Measurements from ENCODE around the gene FHL2. TPM values are rescaled to one million over a fixed set of nuclear protein-coding genes. Genes with fewer than 3 reads are reported as not detected.

The FHL2 gene
- total RNA-seq, 2 experiments from 2014 or later: 0.41 to 0.42 TPM

DNA sequence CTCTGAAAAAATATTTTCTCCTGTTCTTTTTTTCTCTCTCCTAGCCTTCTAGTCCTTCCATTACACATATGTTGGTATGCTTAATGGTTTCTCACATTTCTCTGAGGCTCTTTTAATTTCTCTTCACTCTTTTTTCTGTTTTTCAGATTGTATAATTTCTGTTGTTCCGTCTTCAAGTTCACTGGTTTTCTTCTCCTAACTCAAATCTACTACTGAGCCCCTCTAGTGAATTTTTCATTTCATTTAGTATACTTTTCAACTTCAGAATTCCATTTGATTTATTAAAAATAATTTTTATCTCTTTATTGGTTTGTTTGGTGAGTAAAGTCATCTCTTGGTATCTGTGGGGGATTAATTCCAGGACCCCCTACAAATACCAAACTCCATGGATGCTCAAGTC lies 41.7 kb downstream of the FHL2 start:
- no peak for DNase-seq
- TF ChIP-seq, protein P1, sequence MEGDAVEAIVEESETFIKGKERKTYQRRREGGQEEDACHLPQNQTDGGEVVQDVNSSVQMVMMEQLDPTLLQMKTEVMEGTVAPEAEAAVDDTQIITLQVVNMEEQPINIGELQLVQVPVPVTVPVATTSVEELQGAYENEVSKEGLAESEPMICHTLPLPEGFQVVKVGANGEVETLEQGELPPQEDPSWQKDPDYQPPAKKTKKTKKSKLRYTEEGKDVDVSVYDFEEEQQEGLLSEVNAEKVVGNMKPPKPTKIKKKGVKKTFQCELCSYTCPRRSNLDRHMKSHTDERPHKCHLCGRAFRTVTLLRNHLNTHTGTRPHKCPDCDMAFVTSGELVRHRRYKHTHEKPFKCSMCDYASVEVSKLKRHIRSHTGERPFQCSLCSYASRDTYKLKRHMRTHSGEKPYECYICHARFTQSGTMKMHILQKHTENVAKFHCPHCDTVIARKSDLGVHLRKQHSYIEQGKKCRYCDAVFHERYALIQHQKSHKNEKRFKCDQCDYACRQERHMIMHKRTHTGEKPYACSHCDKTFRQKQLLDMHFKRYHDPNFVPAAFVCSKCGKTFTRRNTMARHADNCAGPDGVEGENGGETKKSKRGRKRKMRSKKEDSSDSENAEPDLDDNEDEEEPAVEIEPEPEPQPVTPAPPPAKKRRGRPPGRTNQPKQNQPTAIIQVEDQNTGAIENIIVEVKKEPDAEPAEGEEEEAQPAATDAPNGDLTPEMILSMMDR (IDR thresholded peaks at IDR 0.05): no peak
- intact Hi-C loops (cut with DNase I, micrococcal nuclease): no loop called here
- H3K27ac Mint-ChIP-seq: no peak overlapping the region
- no peaks in the 10 kb centered on the region for H3K27me3 Mint-ChIP-seq
- H3K4me1 Mint-ChIP-seq (ENCODE audit: low read depth): peaks cover 21% of the 10 kb centered on the region
- H3K36me3 Mint-ChIP-seq (ENCODE audit: low read depth): peaks cover 78% of the 10 kb centered on the region
- no peak overlapping the region for H3K27ac ChIP-seq (ENCODE audit: low read depth in 1 of 2, low read length in 2 of 2)
- peaks cover 50% of the 10 kb centered on the region for H3K36me3 ChIP-seq (ENCODE audit: insufficient read depth, low read length)
- H3K9me3 Mint-ChIP-seq: peaks cover 5% of the 10 kb centered on the region
- no peak overlapping the region for H3K4me3 ChIP-seq (ENCODE audit: low read length)
- ATAC-seq (ENCODE audit: poor library complexity): no peak
- ChIA-PET CTCF (no interaction called here), POLR2A (no interaction called here)
- peaks cover 5% of the 10 kb centered on the region for H3K4me1 ChIP-seq (ENCODE audit: insufficient read depth, low read length)
- no peaks in the 10 kb centered on the region for H3K27me3 ChIP-seq (ENCODE audit: control insufficient read depth in 1 of 2, insufficient read depth in 2 of 2, low read length in 2 of 2)
- H3K4me3 Mint-ChIP-seq: no peak overlapping the region
- H3K9me3 ChIP-seq (ENCODE audit: control insufficient read depth in 1 of 2, insufficient read depth in 1 of 2, low read length in 2 of 2): peaks cover 5 to 17% of the 10 kb centered on the region in 2 experiments

GRCh38 chr2:105344704-105345345 lies 54.0 kb downstream of the FHL2 start:
- peaks cover 20% of the 10 kb centered on the region for H3K4me1 Mint-ChIP-seq (ENCODE audit: low read depth)
- DNase-seq (peak in 3 of 14 experiments; percentile 43 to 61 (median 53)), ATAC-seq (ENCODE audit: poor library complexity) (peak; percentile 44)
- Histone ChIP-seq H3K9me3 (ENCODE audit: control insufficient read depth in 1 of 2, insufficient read depth in 1 of 2, low read length in 2 of 2) (no peaks in the 10 kb centered on the region), H3K4me3 (ENCODE audit: low read length) (no peak overlapping the region), H3K36me3 (ENCODE audit: insufficient read depth, low read length) (peaks cover 89% of the 10 kb centered on the region), H3K4me1 (ENCODE audit: insufficient read depth, low read length) (no peaks in the 10 kb centered on the region), H3K27me3 (ENCODE audit: control insufficient read depth in 1 of 2, insufficient read depth in 2 of 2, low read length in 2 of 2) (no peaks in the 10 kb centered on the region), H3K27ac (ENCODE audit: low read depth in 1 of 2, low read length in 2 of 2) (no peak overlapping the region)
- POLR2A ChIA-PET: no interaction called here
- H3K4me3 Mint-ChIP-seq: no peak overlapping the region
- intact Hi-C loops (cut with DNase I, micrococcal nuclease): loop anchor here in 1 of 2 experiments (1.0 kb wide), 1 partner anchor 176 kb away; no protein-coding TSS in a partner anchor
- H3K36me3 Mint-ChIP-seq (ENCODE audit: low read depth): peaks cover 94% of the 10 kb centered on the region
- no peak overlapping the region for H3K27ac Mint-ChIP-seq
- no peaks in the 10 kb centered on the region for H3K27me3 Mint-ChIP-seq
- TF ChIP-seq, protein P1 (IDR thresholded peaks at IDR 0.05): peak; percentile 42
- H3K9me3 Mint-ChIP-seq: no peaks in the 10 kb centered on the region
- CTCF ChIA-PET: interaction anchor here (1.1 kb wide), 1 partner anchor 176 kb away, joined by 4 read pairs; no protein-coding TSS in a partner anchor

DNA sequence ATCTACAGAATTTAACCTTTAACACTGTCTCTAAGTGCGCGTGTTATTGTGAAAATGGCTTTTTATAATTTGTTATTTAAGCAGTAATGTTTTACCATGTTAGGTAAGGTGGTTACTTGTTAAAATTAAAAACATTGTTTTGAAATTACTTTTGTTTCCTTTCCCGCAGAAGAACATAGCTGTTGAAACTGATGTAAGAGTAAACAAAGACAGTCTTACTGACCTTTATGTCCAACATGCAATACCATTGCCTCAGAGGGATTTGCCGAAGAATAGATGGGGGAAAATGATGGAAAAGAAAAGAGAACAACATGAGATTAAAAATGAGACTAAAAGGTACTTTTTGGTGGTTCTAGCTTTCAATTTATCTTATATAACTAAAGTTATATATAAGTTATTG lies 59.4 kb downstream of the FHL2 start:
- Histone ChIP-seq H3K27ac (ENCODE audit: low read depth in 1 of 2, low read length in 2 of 2) (no peak overlapping the region), H3K4me3 (ENCODE audit: low read length) (no peak overlapping the region), H3K27me3 (ENCODE audit: control insufficient read depth in 1 of 2, insufficient read depth in 2 of 2, low read length in 2 of 2) (no peaks in the 10 kb centered on the region), H3K4me1 (ENCODE audit: insufficient read depth, low read length) (peaks cover 19% of the 10 kb centered on the region), H3K9me3 (ENCODE audit: control insufficient read depth in 1 of 2, insufficient read depth in 1 of 2, low read length in 2 of 2) (no peaks in the 10 kb centered on the region), H3K36me3 (ENCODE audit: insufficient read depth, low read length) (peaks cover 50% of the 10 kb centered on the region)
- DNase-seq (no peak), ATAC-seq (ENCODE audit: poor library complexity) (no peak)
- ChIA-PET POLR2A (interaction anchor here (2.7 kb wide), 1 partner anchor 11 kb away, joined by 23 read pairs; the partner anchor contains the start of gene TGFBRAP1), CTCF (no interaction called here)
- peak overlapping the region; percentile 100 for H3K27ac Mint-ChIP-seq
- peak overlapping the region; percentile 99 for H3K4me3 Mint-ChIP-seq
- H3K36me3 Mint-ChIP-seq (ENCODE audit: low read depth): peaks cover 71% of the 10 kb centered on the region
- H3K4me1 Mint-ChIP-seq (ENCODE audit: low read depth): peaks cover 54% of the 10 kb centered on the region
- intact Hi-C loops (cut with DNase I, micrococcal nuclease): loop anchor here (5.0 to 10.0 kb wide), 3 partner anchors 302 to 755 kb away; partner anchors contain the start of genes MRPS9 (in 1 of the 2) and NCK2 (in 1 of the 2)
- no peaks in the 10 kb centered on the region for H3K9me3 Mint-ChIP-seq
- H3K27me3 Mint-ChIP-seq: no peaks in the 10 kb centered on the region
- TF ChIP-seq, protein P1 (IDR thresholded peaks at IDR 0.05): no peak
